Measurements from ENCODE around the gene ZNF175. TPM values are rescaled to one million over a fixed set of nuclear protein-coding genes. Genes with fewer than 3 reads are reported as not detected.
"Not testable (repeated sequence)": the region's sequence is repeated elsewhere in the genome, so short reads cannot be mapped to it uniquely, and the experiment has no call there.

The ZNF175 gene
- total RNA-seq, 1 donor from 2014 or later: 7.8 TPM

GRCh38 chr19:51614789-51615188 is 43.7 kb downstream of the ZNF175 start:
- no peak for DNase-seq (ENCODE audit: low spot score)
- intact Hi-C loops (cut with DNase I): no loop called here

- no peak for DNase-seq (ENCODE audit: low spot score)
- intact Hi-C loops (cut with DNase I): no loop called here
Observed at GRCh38 chr19:51615991-51616390, 44.9 kb downstream of the ZNF175 start.

- DNase-seq (ENCODE audit: low spot score): no peak
- intact Hi-C loops (cut with DNase I): no loop called here
Observed at GRCh38 chr19:51621178-51621577, 50.1 kb downstream of the ZNF175 start.

GRCh38 chr19:51626675-51627074 is 55.6 kb downstream of the ZNF175 start:
- no peak for DNase-seq (ENCODE audit: low spot score)
- intact Hi-C loops (cut with DNase I): no loop called here

- intact Hi-C loops (cut with DNase I): no loop called here
- no peak for DNase-seq (ENCODE audit: low spot score)
Observed at GRCh38 chr19:51627491-51628138, 56.5 kb downstream of the ZNF175 start.

GRCh38 chr19:51628153-51628939 is 57.3 kb downstream of the ZNF175 start:
- intact Hi-C loops (cut with DNase I): no loop called here
- DNase-seq (ENCODE audit: low spot score): no peak

GRCh38 chr19:51630315-51630714 is 59.2 kb downstream of the ZNF175 start, which contains the start of gene SIGLEC5:
Gene SIGLEC5 (minus strand): TSS chr19:51630401. CDS start chr19:51630335, 66 bp downstream.
- intact Hi-C loops (cut with DNase I): not testable (repeated sequence)
- DNase-seq (ENCODE audit: low spot score): peak; percentile 90

- intact Hi-C loops (cut with DNase I): no loop called here
Observed at GRCh38 chr19:51632126-51632525, 61.0 kb downstream of the ZNF175 start.

GRCh38 chr19:51637362-51637978 is 66.4 kb downstream of the ZNF175 start:
- no peak for DNase-seq (ENCODE audit: low spot score)
- intact Hi-C loops (cut with DNase I): no loop called here

More at GRCh38 chr19:51632126-51632525, 61.0 kb downstream of the ZNF175 start:
- DNase-seq (ENCODE audit: low spot score): no peak

GRCh38 chr19:51639916-51640315 is 68.8 kb downstream of the ZNF175 start:
- intact Hi-C loops (cut with DNase I): no loop called here

GRCh38 chr19:51640386-51640785 is 69.3 kb downstream of the ZNF175 start:
- intact Hi-C loops (cut with DNase I): no loop called here
- DNase-seq (ENCODE audit: low spot score): no peak

More at GRCh38 chr19:51639916-51640315, 68.8 kb downstream of the ZNF175 start:
- no peak for DNase-seq (ENCODE audit: low spot score)

- intact Hi-C loops (cut with DNase I): no loop called here
- no peak for DNase-seq (ENCODE audit: low spot score)
Observed at GRCh38 chr19:51641648-51642047, 70.6 kb downstream of the ZNF175 start.

Other genes with a start within 250 kb of the ZNF175 start
- gene VSIG10L, start 229.1 kb upstream of the ZNF175 start, total RNA-seq: 0.86 TPM
- 180 TPM for gene ETFB, start 204.9 kb upstream of the ZNF175 start, total RNA-seq
- gene CLDND2, start 202.3 kb upstream of the ZNF175 start, total RNA-seq: 1.0 TPM
- gene NKG7, start 198.6 kb upstream of the ZNF175 start, total RNA-seq: 3.6 TPM
- gene LIM2, start 183.3 kb upstream of the ZNF175 start, total RNA-seq: not detected
- not detected for gene C19orf84, start 180.7 kb upstream of the ZNF175 start, total RNA-seq
- gene SIGLEC10, start 153.6 kb upstream of the ZNF175 start, total RNA-seq: 0.30 TPM
- gene SIGLEC8, start 112.8 kb upstream of the ZNF175 start, total RNA-seq: not detected
- not detected for gene CEACAM18, start 92.7 kb upstream of the ZNF175 start, total RNA-seq
- not detected for gene SIGLEC12, start 69.5 kb upstream of the ZNF175 start, total RNA-seq
- gene SIGLEC6, start 39.6 kb upstream of the ZNF175 start, total RNA-seq: 0.22 TPM
- 0.94 TPM for gene SIGLEC5, start 59.1 kb downstream of the ZNF175 start, total RNA-seq
- gene SIGLEC14, start 75.5 kb downstream of the ZNF175 start, total RNA-seq: 1.2 TPM
- 14.7 TPM for gene SPACA6, start 122.0 kb downstream of the ZNF175 start, total RNA-seq
- 0.54 TPM for gene HAS1, start 152.7 kb downstream of the ZNF175 start, total RNA-seq
- 5.4 TPM for gene FPR1, start 180.6 kb downstream of the ZNF175 start, total RNA-seq
- gene FPR2, start 189.9 kb downstream of the ZNF175 start, total RNA-seq: 1.4 TPM
- gene FPR3, start 223.9 kb downstream of the ZNF175 start, total RNA-seq: 3.2 TPM

Measured in cardiac septum (tissue), 1 donor.